Measurements from ENCODE around the gene CKS2. TPM values are rescaled to one million over a fixed set of nuclear protein-coding genes. Genes with fewer than 3 reads are reported as not detected.

CKS2 gene
- total RNA-seq, 4 donors from 2014 or later: 14.5 to 28.8 (median 16.0) TPM; not detected in 1

GRCh38 chr9:89356782-89357181, 45.8 kb downstream of the CKS2 start:
- H3K4me1 ChIP-seq: no peaks in the 10 kb centered on the region
- peaks cover 0 to 68% (median 26%) of the 10 kb centered on the region in 4 donors for H3K36me3 ChIP-seq
- 96% methylated on average over 2 of the region's 2 CpGs; no CpG with 5 or more reads in 1 of the 2 donors for WGBS, 2 donors (ENCODE audit: low coverage in 1 of 2)
- no peaks in the 10 kb centered on the region for H3K9me3 ChIP-seq
- H3K27me3 ChIP-seq: no peaks in the 10 kb centered on the region
- in situ Hi-C loops (cut with MboI; ENCODE audit: low pct_ligation_motif_present in 1 of 4, low pct_unique_long_range_greater_than_20kb in 1 of 4, low sequenced_read_pairs in 3 of 4): no loop called here
- TF ChIP-seq, protein P1, sequence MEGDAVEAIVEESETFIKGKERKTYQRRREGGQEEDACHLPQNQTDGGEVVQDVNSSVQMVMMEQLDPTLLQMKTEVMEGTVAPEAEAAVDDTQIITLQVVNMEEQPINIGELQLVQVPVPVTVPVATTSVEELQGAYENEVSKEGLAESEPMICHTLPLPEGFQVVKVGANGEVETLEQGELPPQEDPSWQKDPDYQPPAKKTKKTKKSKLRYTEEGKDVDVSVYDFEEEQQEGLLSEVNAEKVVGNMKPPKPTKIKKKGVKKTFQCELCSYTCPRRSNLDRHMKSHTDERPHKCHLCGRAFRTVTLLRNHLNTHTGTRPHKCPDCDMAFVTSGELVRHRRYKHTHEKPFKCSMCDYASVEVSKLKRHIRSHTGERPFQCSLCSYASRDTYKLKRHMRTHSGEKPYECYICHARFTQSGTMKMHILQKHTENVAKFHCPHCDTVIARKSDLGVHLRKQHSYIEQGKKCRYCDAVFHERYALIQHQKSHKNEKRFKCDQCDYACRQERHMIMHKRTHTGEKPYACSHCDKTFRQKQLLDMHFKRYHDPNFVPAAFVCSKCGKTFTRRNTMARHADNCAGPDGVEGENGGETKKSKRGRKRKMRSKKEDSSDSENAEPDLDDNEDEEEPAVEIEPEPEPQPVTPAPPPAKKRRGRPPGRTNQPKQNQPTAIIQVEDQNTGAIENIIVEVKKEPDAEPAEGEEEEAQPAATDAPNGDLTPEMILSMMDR (IDR thresholded peaks at IDR 0.05): no peak
- no peak for TF ChIP-seq POLR2A (IDR thresholded peaks at IDR 0.05)
- TF ChIP-seq POLR2AphosphoS5 (IDR thresholded peaks at IDR 0.05): no peak
- no peak for TF ChIP-seq EP300 (IDR thresholded peaks at IDR 0.05; ENCODE audit: low read depth)
- DNase-seq: no peak
- H3K4me3 ChIP-seq: no peak overlapping the region
- intact Hi-C loops (cut with DNase I; ENCODE audit: low total_unique reads): loop anchor here (1.0 kb wide), 1 partner anchor 22 kb away; no protein-coding TSS in a partner anchor
- no peak overlapping the region for H3K27ac ChIP-seq

GRCh38 chr9:89357331-89358197, 46.6 kb downstream of the CKS2 start:
- in situ Hi-C loops (cut with MboI; ENCODE audit: low pct_ligation_motif_present in 1 of 4, low pct_unique_long_range_greater_than_20kb in 1 of 4, low sequenced_read_pairs in 3 of 4) (no loop called here), intact Hi-C loops (cut with DNase I; ENCODE audit: low total_unique reads) (no loop called here)
- Histone ChIP-seq H3K27ac (no peak overlapping the region), H3K27me3 (no peaks in the 10 kb centered on the region), H3K9me3 (no peaks in the 10 kb centered on the region), H3K4me1 (no peaks in the 10 kb centered on the region), H3K36me3 (peaks cover 0 to 61% (median 23%) of the 10 kb centered on the region in 4 donors), H3K4me3 (no peak overlapping the region)
- DNase-seq: no peak
- 82 to 100% methylated on average over 2 to 8 of the region's 8 CpGs for WGBS, 2 donors (ENCODE audit: low coverage in 1 of 2)
- TF ChIP-seq POLR2AphosphoS5 (IDR thresholded peaks at IDR 0.05) (no peak), POLR2A (IDR thresholded peaks at IDR 0.05) (no peak), EP300 (IDR thresholded peaks at IDR 0.05; ENCODE audit: low read depth) (no peak)
- TF ChIP-seq, protein P1 (IDR thresholded peaks at IDR 0.05): no peak

DNA sequence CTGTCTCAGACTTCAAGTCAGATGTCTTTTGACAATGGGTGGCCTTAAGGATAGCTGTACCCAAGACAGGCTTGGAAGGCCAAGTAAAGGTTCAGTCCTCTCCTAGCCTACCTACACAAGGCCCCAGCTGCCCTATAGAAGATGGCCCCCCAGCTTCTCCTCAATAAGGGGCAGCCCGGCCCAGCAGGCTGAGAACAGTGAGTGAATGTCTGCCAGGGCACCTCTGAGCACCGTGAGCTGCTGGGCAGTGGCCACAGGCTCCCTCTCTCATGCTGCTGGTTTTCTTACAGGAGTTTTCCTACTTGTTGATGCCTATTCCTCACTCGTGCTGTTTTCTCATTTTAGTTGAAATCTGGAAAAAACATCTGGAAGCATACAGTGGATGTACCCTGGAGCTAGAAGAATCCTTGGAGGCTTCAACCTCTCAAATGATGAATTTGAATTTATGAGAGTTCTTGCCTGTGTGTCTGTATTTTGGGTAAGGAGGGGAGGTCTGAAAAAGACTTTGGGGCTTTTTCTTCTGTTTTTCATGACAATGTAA, 47.5 kb downstream of the CKS2 start:
- no peak overlapping the region for H3K4me3 ChIP-seq
- 86% methylated on average over 3 of the region's 3 CpGs; no CpG with 5 or more reads in 1 of the 2 donors for WGBS, 2 donors (ENCODE audit: low coverage in 1 of 2)
- no peak overlapping the region for H3K27ac ChIP-seq
- H3K9me3 ChIP-seq: no peaks in the 10 kb centered on the region
- in situ Hi-C loops (cut with MboI; ENCODE audit: low pct_ligation_motif_present in 1 of 4, low pct_unique_long_range_greater_than_20kb in 1 of 4, low sequenced_read_pairs in 3 of 4) (no loop called here), intact Hi-C loops (cut with DNase I; ENCODE audit: low total_unique reads) (no loop called here)
- DNase-seq: no peak
- TF ChIP-seq POLR2A (IDR thresholded peaks at IDR 0.05): no peak
- TF ChIP-seq, protein P1 (IDR thresholded peaks at IDR 0.05): no peak
- no peak for TF ChIP-seq EP300 (IDR thresholded peaks at IDR 0.05; ENCODE audit: low read depth)
- peaks cover 0 to 53% (median 23%) of the 10 kb centered on the region in 4 donors for H3K36me3 ChIP-seq
- no peaks in the 10 kb centered on the region for H3K4me1 ChIP-seq
- no peaks in the 10 kb centered on the region for H3K27me3 ChIP-seq

DNA sequence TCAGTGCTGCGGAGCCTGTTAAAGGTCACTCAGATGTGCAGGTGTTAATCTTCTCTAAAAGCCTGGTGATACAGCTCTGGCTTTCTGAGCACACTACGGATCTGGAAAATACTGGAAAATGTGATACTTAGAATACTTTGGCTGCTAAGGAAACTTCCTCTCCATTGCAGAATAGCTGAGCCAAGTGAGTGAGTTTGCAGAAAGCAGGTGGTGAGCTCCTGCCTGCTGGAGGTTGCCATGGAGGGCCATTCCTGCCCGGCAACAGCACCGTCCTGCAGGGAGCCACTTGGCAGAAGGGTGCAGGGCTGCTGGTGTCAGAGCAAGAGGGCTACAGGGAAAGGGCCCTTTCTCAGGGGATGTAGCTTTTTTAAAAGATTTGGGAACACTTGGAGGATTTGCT, 48.0 kb downstream of the CKS2 start:
- no peak for DNase-seq
- H3K27ac ChIP-seq: no peak overlapping the region
- in situ Hi-C loops (cut with MboI; ENCODE audit: low pct_ligation_motif_present in 1 of 4, low pct_unique_long_range_greater_than_20kb in 1 of 4, low sequenced_read_pairs in 3 of 4): no loop called here
- H3K27me3 ChIP-seq: no peaks in the 10 kb centered on the region
- H3K9me3 ChIP-seq: no peaks in the 10 kb centered on the region
- no peaks in the 10 kb centered on the region for H3K4me1 ChIP-seq
- H3K36me3 ChIP-seq: peaks cover 0 to 52% (median 23%) of the 10 kb centered on the region in 4 donors
- intact Hi-C loops (cut with DNase I; ENCODE audit: low total_unique reads): no loop called here
- 60 to 65% methylated on average over 2 to 4 of the region's 4 CpGs for WGBS, 2 donors (ENCODE audit: low coverage in 1 of 2)
- H3K4me3 ChIP-seq: no peak overlapping the region
- TF ChIP-seq, protein P1 (IDR thresholded peaks at IDR 0.05): no peak
- TF ChIP-seq POLR2A (IDR thresholded peaks at IDR 0.05) (no peak), EP300 (IDR thresholded peaks at IDR 0.05; ENCODE audit: low read depth) (no peak), POLR2AphosphoS5 (IDR thresholded peaks at IDR 0.05) (no peak)
